Ishikawa (cell line): ENCODE data around the gene TPX2.

Experiments used
- CEBPB ChIP-seq: IDR thresholded peaks from 2 replicates; pipeline ENCODE4 v1.6.1; 2012
- CREB1 ChIP-seq: IDR thresholded peaks from 2 replicates; pipeline ENCODE4 v1.6.1; 2012; ENCODE audit warnings: low read depth
- EGR1 ChIP-seq: IDR thresholded peaks from 2 replicates; pipeline ENCODE4 v1.6.1; 2012
- EP300 ChIP-seq: IDR thresholded peaks from 2 replicates; pipeline ENCODE4 v1.6.1; 2012; ENCODE audit warnings: borderline replicate concordance
- FOXM1 ChIP-seq: IDR thresholded peaks from 2 replicates; pipeline ENCODE4 v1.6.1; 2012; ENCODE audit warnings: low read depth, borderline replicate concordance
- NFIC ChIP-seq: IDR thresholded peaks from 2 replicates; pipeline ENCODE4 v1.6.1; 2012
- RAD21 ChIP-seq: IDR thresholded peaks from 2 replicates; pipeline ENCODE4 v1.6.1; 2012; ENCODE audit warnings: low read depth
- TAF1 ChIP-seq: IDR thresholded peaks from 2 replicates; pipeline ENCODE4 v1.6.1; 2012; ENCODE audit warnings: low read depth, mild to moderate bottlenecking
- TCF12 ChIP-seq: IDR thresholded peaks from 2 replicates; pipeline ENCODE4 v1.6.1; 2012; ENCODE audit warnings: low read depth
- TEAD4 ChIP-seq: IDR thresholded peaks from 2 replicates; pipeline ENCODE4 v1.6.1; 2012
- YY1 ChIP-seq: IDR thresholded peaks from 2 replicates; pipeline ENCODE4 v1.6.1; 2012; ENCODE audit warnings: low read depth
- ZBTB7A ChIP-seq: IDR thresholded peaks from 2 replicates; pipeline ENCODE4 v1.6.1; 2012; ENCODE audit warnings: low read depth
- TF ChIP-seq, protein P1 (sequence below): IDR thresholded peaks from 2 replicates; pipeline ENCODE4 v1.6.1; 2012
- TF ChIP-seq, protein P2 (sequence below): IDR thresholded peaks from 2 replicates; pipeline ENCODE4 v1.6.1; 2012; ENCODE audit warnings: low read depth, mild to moderate bottlenecking
- TF ChIP-seq, protein P3 (sequence below): IDR thresholded peaks from 2 replicates; pipeline ENCODE4 v1.6.1; 2012

Gene TPX2

DNA sequence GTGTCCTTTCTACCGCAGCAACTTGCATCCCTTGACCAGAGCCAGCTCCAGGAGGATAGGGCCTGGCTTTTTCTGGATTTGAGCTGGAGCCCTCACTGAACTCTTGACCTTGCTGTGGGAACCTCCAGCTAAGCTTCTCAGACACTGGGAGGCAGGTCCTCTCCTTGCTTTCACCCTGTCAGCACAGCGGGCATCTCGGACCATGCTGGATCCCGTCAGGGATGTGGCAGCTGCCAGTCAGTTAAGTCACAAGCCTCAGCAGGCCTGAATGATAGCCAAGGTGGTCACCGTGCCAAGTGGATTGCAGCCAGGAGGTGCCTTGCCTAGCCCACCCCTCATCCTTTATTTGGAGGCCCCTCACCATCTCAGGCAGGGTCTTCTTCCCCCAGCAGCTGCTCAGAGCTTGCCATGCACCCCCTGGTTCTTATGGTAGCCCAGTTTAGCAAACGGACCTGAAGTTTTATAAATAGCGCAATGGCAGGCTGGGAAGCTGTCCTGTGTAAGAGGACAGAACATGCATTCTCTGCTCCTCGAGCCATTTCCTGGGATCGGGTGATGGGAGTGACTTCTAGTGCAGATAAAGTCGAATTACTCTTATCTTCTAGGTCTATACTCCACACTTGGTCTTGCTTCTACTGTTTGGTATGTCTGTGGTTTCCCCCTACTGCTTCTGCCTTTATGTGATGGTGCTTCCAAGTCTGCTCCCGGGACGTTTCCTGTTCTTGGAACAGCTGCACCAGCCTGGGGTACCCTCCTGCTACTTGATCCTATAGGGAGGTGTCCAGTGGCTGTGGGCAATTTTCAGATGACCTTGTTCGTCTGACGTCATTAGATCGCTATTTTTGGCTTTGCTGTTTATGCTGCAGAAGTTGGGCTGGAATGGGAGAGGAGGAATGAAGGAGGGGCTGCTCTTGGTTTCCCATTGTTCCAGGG lies 73.0 kb downstream of the TPX2 start:
- TF ChIP-seq, protein P1, sequence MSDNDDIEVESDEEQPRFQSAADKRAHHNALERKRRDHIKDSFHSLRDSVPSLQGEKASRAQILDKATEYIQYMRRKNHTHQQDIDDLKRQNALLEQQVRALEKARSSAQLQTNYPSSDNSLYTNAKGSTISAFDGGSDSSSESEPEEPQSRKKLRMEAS, result no peak
- peak; percentile 50 for TF ChIP-seq TEAD4

DNA sequence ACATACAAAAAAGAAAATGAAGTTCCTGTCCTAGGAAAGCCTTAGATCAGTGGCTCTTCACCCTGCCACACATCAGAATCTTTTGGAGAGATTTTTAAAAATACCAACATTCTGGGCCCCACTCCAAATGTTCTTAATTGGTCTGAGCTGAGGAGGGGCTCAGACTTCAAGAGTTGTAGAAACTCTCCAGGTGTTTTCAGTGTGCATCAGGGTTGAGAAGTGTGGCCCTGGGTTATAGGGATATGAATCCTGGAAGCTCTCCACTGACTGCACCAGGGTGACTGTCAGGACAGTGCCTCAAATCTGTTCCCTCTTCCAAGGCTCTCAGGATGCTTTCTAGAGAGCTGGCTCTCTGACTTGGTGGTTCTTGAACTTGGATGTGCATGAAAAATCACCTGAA lies 74.5 kb downstream of the TPX2 start:
- TF ChIP-seq ZBTB7A, result no peak
- TF ChIP-seq, protein P2, sequence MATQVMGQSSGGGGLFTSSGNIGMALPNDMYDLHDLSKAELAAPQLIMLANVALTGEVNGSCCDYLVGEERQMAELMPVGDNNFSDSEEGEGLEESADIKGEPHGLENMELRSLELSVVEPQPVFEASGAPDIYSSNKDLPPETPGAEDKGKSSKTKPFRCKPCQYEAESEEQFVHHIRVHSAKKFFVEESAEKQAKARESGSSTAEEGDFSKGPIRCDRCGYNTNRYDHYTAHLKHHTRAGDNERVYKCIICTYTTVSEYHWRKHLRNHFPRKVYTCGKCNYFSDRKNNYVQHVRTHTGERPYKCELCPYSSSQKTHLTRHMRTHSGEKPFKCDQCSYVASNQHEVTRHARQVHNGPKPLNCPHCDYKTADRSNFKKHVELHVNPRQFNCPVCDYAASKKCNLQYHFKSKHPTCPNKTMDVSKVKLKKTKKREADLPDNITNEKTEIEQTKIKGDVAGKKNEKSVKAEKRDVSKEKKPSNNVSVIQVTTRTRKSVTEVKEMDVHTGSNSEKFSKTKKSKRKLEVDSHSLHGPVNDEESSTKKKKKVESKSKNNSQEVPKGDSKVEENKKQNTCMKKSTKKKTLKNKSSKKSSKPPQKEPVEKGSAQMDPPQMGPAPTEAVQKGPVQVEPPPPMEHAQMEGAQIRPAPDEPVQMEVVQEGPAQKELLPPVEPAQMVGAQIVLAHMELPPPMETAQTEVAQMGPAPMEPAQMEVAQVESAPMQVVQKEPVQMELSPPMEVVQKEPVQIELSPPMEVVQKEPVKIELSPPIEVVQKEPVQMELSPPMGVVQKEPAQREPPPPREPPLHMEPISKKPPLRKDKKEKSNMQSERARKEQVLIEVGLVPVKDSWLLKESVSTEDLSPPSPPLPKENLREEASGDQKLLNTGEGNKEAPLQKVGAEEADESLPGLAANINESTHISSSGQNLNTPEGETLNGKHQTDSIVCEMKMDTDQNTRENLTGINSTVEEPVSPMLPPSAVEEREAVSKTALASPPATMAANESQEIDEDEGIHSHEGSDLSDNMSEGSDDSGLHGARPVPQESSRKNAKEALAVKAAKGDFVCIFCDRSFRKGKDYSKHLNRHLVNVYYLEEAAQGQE, result no peak
- TF ChIP-seq TAF1, result no peak
- no peak for TF ChIP-seq NFIC
- no peak for TF ChIP-seq RAD21
- no peak for TF ChIP-seq CEBPB

DNA sequence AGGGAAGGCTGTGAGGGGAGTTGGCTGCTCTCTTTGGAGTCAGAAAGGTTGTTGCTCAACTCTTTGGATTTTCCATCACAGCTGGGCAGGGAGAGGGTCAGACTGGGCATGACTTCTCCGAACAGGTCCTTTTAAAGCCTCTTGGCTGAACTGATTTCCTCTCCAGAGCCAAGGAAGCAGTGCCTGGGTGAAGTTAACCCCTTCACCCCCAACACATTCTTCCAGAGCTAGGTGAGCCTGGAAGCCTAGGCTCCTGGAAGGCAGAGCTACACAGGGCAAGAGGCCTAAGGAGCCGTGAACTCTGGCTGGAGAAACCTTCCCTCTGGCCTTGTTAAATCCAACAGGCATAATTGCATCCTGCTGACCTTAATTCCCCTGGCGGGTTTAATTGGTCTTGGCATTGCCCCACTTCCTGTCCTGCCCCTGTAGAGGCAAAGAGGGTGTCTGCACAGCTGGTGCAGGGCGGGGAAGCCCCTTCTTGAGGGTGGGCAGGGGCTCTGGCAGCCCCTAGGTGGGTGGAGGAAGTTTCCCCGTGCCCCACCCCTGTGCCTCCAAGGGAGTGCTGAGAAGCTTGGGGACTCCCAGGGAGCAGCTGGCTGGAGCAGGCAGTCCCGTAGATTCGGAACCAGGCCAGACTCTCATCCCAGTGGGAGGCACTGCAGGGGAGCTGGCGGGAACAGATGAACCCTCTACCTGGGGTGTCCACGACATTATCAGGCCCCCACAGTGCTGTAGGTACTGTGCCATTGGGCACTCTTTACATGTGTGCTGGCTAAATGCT lies 76.5 kb downstream of the TPX2 start:
- TF ChIP-seq RAD21 (no peak), ZBTB7A (peak; percentile 86; the same call in 1 of the 2 replicates), EGR1 (no peak), EP300 (peak; percentile 44; the same call in 1 of the 2 replicates), TCF12 (peak; percentile 82), FOXM1 (no peak; the same call in 1 of the 2 replicates), CREB1 (no peak), NFIC (peak; percentile 81), YY1 (no peak), TAF1 (no peak), CEBPB (peak; percentile 90), TEAD4 (peak; percentile 37)
- TF ChIP-seq, protein P3, sequence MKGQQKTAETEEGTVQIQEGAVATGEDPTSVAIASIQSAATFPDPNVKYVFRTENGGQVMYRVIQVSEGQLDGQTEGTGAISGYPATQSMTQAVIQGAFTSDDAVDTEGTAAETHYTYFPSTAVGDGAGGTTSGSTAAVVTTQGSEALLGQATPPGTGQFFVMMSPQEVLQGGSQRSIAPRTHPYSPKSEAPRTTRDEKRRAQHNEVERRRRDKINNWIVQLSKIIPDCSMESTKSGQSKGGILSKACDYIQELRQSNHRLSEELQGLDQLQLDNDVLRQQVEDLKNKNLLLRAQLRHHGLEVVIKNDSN, result no peak
- TF ChIP-seq, protein P1, result no peak; the same call in 1 of the 2 replicates
- TF ChIP-seq, protein P2, result no peak

DNA sequence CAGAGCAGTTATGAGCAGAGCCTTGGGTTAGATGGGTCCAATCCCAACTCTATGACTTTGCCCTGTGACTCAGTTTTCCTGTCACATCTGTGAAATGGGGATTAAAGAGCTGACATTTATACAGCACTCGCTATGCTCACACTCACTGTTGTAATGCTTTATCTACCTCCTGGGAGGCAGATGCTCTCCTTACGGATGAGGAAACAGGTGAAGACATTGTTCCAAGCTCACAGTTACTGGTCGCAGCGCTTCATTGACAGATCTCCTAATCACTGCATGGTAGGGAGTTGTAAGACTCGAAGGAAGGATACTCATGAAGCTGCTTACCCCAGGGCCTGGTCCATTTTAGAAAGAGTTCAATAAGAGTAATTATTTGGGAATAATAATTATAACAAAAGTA lies 77.1 kb downstream of the TPX2 start:
- TF ChIP-seq TAF1 (no peak), NFIC (no peak), FOXM1 (no peak), YY1 (no peak), EGR1 (no peak), CEBPB (no peak)

DNA sequence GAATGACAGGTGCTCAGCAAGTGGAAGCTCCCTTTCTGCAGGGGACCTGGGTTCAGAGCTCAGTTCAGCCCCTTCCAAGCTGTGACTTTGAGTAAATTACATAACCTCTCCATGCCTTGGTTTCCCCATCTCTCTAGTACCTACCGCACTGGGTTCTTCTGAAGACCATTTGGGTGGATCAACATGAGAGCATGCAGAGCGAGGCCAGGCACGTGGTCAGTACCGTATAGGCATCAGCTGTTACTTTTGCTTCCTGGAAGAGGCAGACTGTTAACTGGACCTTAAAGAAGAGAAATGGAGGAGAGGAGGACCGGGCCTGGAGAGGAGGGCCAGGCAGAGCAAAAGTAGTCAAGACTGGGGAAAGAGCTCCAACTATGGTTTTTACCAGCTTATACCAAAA lies 78.4 kb downstream of the TPX2 start:
- no peak for TF ChIP-seq TAF1
- no peak for TF ChIP-seq RAD21
- no peak for TF ChIP-seq FOXM1
- no peak for TF ChIP-seq CEBPB
- TF ChIP-seq TEAD4, result no peak
- TF ChIP-seq, protein P3, result no peak
- TF ChIP-seq, protein P2, result no peak
- TF ChIP-seq TCF12, result no peak
- TF ChIP-seq YY1, result no peak
- TF ChIP-seq NFIC, result no peak
- TF ChIP-seq EGR1, result no peak
- no peak for TF ChIP-seq CREB1
- TF ChIP-seq, protein P1, result no peak
- TF ChIP-seq EP300, result no peak
- TF ChIP-seq ZBTB7A, result no peak
